Right atrium auricular region (tissue), 2 donors: Measurements from ENCODE around the gene CACNA2D3. TPM values are rescaled to one million over a fixed set of nuclear protein-coding genes. Genes with fewer than 3 reads are reported as not detected.

Source experiments
- DNase-seq: peaks from one replicate; pipeline ENCODE4 v3.0.0-alpha.2; 2019; ENCODE audit warnings: low spot score
- H3K27ac ChIP-seq, 2 donors: fragments of 200-600 bp; sonication (generic); 1 replicate in 1 of 2; 2 replicates in 1 of 2; pipeline ENCODE4 v1.5.1; 2016 to 2019
- H3K27me3 ChIP-seq, 2 donors: fragments of 200-600 bp; sonication (generic); one replicate each; pipeline versions ENCODE4 v1.5.1 to v1.6.0; 2017 to 2019
- H3K36me3 ChIP-seq: fragments of 200-600 bp; sonication (generic); one replicate; pipeline ENCODE4 v1.5.1; 2016
- H3K4me1 ChIP-seq, 2 donors: fragments of 200-600 bp; sonication (generic); one replicate each; pipeline versions ENCODE4 v1.5.1 to v1.6.0; 2017 to 2019
- H3K4me3 ChIP-seq, 2 donors: fragments of 200-600 bp; sonication (generic); 1 replicate in 1 of 2; 2 replicates in 1 of 2; pipeline ENCODE4 v1.5.1; 2017 to 2019; ENCODE audit warnings: mild to moderate bottlenecking in 1 of 2, moderate library complexity in 1 of 2
- H3K9me3 ChIP-seq, 2 donors: fragments of 200-600 bp; sonication (generic); one replicate each; pipeline ENCODE4 v1.5.1; 2019
- CTCF ChIP-seq, 2 donors: fragments of 200-600 bp; sonication (generic); IDR thresholded peaks; one replicate each; pipeline ENCODE4 v1.5.1; 2019; ENCODE audit warnings: antibody characterized with exemption in 2 of 2
- total RNA-seq, 2 donors: library from RNA; depleted of rRNA; stranded (reverse); fragments of >200 nt; gene quantifications; one replicate each; pipeline ENCODE4 v1.1.0, GENCODE V29; 2016

Gene CACNA2D3
- total RNA-seq, 2 donors from 2014 or later = 10.9 to 17.2 TPM

GRCh38 chr3:54846119-54846518, 723.8 kb downstream of the CACNA2D3 start:
- H3K4me3 ChIP-seq = no peak overlapping the region
- H3K36me3 ChIP-seq = no peaks in the 10 kb centered on the region
- H3K4me1 ChIP-seq = no peaks in the 10 kb centered on the region
- no peak for TF ChIP-seq CTCF (IDR thresholded peaks at IDR 0.05)
- H3K27ac ChIP-seq = no peak overlapping the region
- no peaks in the 10 kb centered on the region for H3K9me3 ChIP-seq
- DNase-seq = no peak
- H3K27me3 ChIP-seq = no peaks in the 10 kb centered on the region

- H3K27me3 ChIP-seq = no peaks in the 10 kb centered on the region
Measured at GRCh38 chr3:54847361-54847760, 725.0 kb downstream of the CACNA2D3 start.

GRCh38 chr3:54849360-54849759, 727.0 kb downstream of the CACNA2D3 start:
- Histone ChIP-seq H3K4me3 (no peak overlapping the region), H3K4me1 (no peaks in the 10 kb centered on the region), H3K36me3 (no peaks in the 10 kb centered on the region), H3K9me3 (no peaks in the 10 kb centered on the region), H3K27ac (no peak overlapping the region), H3K27me3 (no peaks in the 10 kb centered on the region)
- TF ChIP-seq CTCF (IDR thresholded peaks at IDR 0.05) = no peak
- DNase-seq = no peak

More at GRCh38 chr3:54847361-54847760, 725.0 kb downstream of the CACNA2D3 start:
- Histone ChIP-seq H3K9me3 (no peaks in the 10 kb centered on the region), H3K36me3 (no peaks in the 10 kb centered on the region), H3K4me3 (no peak overlapping the region), H3K4me1 (no peaks in the 10 kb centered on the region), H3K27ac (no peak overlapping the region)
- DNase-seq = no peak
- TF ChIP-seq CTCF (IDR thresholded peaks at IDR 0.05) = no peak

- Histone ChIP-seq H3K4me1 (no peaks in the 10 kb centered on the region), H3K27me3 (no peaks in the 10 kb centered on the region), H3K9me3 (no peaks in the 10 kb centered on the region), H3K27ac (no peak overlapping the region), H3K36me3 (no peaks in the 10 kb centered on the region), H3K4me3 (no peak overlapping the region)
- DNase-seq = no peak
- TF ChIP-seq CTCF (IDR thresholded peaks at IDR 0.05) = no peak
Measured at GRCh38 chr3:54850484-54851018, 728.2 kb downstream of the CACNA2D3 start.

- Histone ChIP-seq H3K4me1 (no peaks in the 10 kb centered on the region), H3K27ac (no peak overlapping the region)
- DNase-seq = peak; percentile 82
Measured at GRCh38 chr3:54853573-54854404, 731.4 kb downstream of the CACNA2D3 start.

More at GRCh38 chr3:54853573-54854404, 731.4 kb downstream of the CACNA2D3 start:
- Histone ChIP-seq H3K4me3 (no peak overlapping the region), H3K27me3 (no peaks in the 10 kb centered on the region), H3K36me3 (no peaks in the 10 kb centered on the region), H3K9me3 (no peaks in the 10 kb centered on the region)
- TF ChIP-seq CTCF (IDR thresholded peaks at IDR 0.05) = peak; percentile 81 to 90
